ENCODE measurements around the gene PPP1R12B. TPM values are rescaled to one million over a fixed set of nuclear protein-coding genes. Genes with fewer than 3 reads are reported as not detected.

Gene PPP1R12B
- total RNA-seq (10 to 100 TPM; 26.3 to 29.8 TPM), polyA plus RNA-seq (1 to 10 TPM; 4.6 to 7.7 (median 5.8) TPM), total RNA-seq (14.0 to 60.0 (median 41.4) reads per million in 6 experiments)

GRCh38 chr1:202348509-202349205 is at the start of gene PPP1R12B:
PPP1R12B (plus strand) TSS chr1:202348699; CDS start chr1:202348852, 153 bp downstream.
- H3K27ac Mint-ChIP-seq = peak within 1 kb of the TSS; percentile 67 to 96 (median 94)
- H3K4me1 Mint-ChIP-seq = peaks cover 19 to 41% (median 28%) of the 10 kb centered on the region in 4 donors
- ATAC-seq = peak; percentile 97
- POLR2A ChIA-PET = interaction anchor here (0.6 to 1.8 kb wide), 3 partner anchors 12 to 285 kb away, joined by 3 to 9 read pairs (median 4); partner anchors contain the start of gene PTPN7
- peak within 1 kb of the TSS; percentile 83 to 99 (median 94) for H3K4me3 Mint-ChIP-seq
- H3K27me3 Mint-ChIP-seq = no peaks in the 10 kb centered on the region
- no peaks in the 10 kb centered on the region for H3K36me3 Mint-ChIP-seq
- no peaks in the 10 kb centered on the region for H3K9me3 Mint-ChIP-seq
- DNase-seq = peak; percentile 85 to 98 (median 94)

- POLR2A ChIA-PET = no interaction called here
- Mint-ChIP-seq H3K36me3 (no peaks in the 10 kb centered on the region), H3K9me3 (no peaks in the 10 kb centered on the region), H3K27ac (peak overlapping the region in 1 of 10 donors; percentile 2), H3K4me3 (no peak overlapping the region), H3K4me1 (peaks cover 0 to 4% (median under 1%) of the 10 kb centered on the region in 4 donors), H3K27me3 (peaks cover 0 to 3% (median 0%) of the 10 kb centered on the region in 5 donors)
- ATAC-seq (no peak), DNase-seq (no peak)
These were observed 46.3 kb upstream of the PPP1R12B start for GRCh38 chr1:202302166-202302565.

- no peaks in the 10 kb centered on the region for H3K36me3 Mint-ChIP-seq
- no peak for ATAC-seq
- H3K4me3 Mint-ChIP-seq = no peak overlapping the region
- POLR2A ChIA-PET = no interaction called here
- H3K27me3 Mint-ChIP-seq = peaks cover 0 to 1% (median 0%) of the 10 kb centered on the region in 5 donors
- H3K4me1 Mint-ChIP-seq = peaks cover 0 to 4% (median under 1%) of the 10 kb centered on the region in 4 donors
- H3K27ac Mint-ChIP-seq = peak overlapping the region in 2 of 10 donors; percentile 35 to 43
- DNase-seq = peak in 1 of 10 donors; percentile 16
- H3K9me3 Mint-ChIP-seq = no peaks in the 10 kb centered on the region
These were observed 44.1 kb upstream of the PPP1R12B start for GRCh38 chr1:202304375-202304774.

- peaks cover 0 to 2% (median under 1%) of the 10 kb centered on the region in 4 donors for H3K4me1 Mint-ChIP-seq
- no peaks in the 10 kb centered on the region for H3K9me3 Mint-ChIP-seq
- H3K27me3 Mint-ChIP-seq = peaks cover 0 to 1% (median 0%) of the 10 kb centered on the region in 5 donors
- DNase-seq (peak in 1 of 10 donors; percentile 21), ATAC-seq (no peak)
- H3K4me3 Mint-ChIP-seq = no peak overlapping the region
- H3K27ac Mint-ChIP-seq = peak overlapping the region in 1 of 10 donors; percentile 43
- POLR2A ChIA-PET = no interaction called here
- no peaks in the 10 kb centered on the region for H3K36me3 Mint-ChIP-seq
These were observed 43.3 kb upstream of the PPP1R12B start for GRCh38 chr1:202305168-202305567.

- POLR2A ChIA-PET = no interaction called here
- Mint-ChIP-seq H3K4me1 (peaks cover 0 to 4% (median 2%) of the 10 kb centered on the region in 4 donors), H3K27ac (peak overlapping the region in 1 of 10 donors; percentile 65), H3K36me3 (no peaks in the 10 kb centered on the region), H3K27me3 (peaks cover 0 to 6% (median 0%) of the 10 kb centered on the region in 5 donors), H3K4me3 (no peak overlapping the region), H3K9me3 (no peaks in the 10 kb centered on the region)
- DNase-seq (peak in 1 of 10 donors; percentile 40), ATAC-seq (no peak)
These were observed 41.8 kb upstream of the PPP1R12B start for GRCh38 chr1:202306535-202307345.

GRCh38 chr1:202310071-202310725 is 38.3 kb upstream of the PPP1R12B start:
- H3K4me3 Mint-ChIP-seq = no peak overlapping the region
- H3K27ac Mint-ChIP-seq = peak overlapping the region in 5 of 10 donors; percentile 20 to 73 (median 31)
- DNase-seq (peak in 1 of 10 donors; percentile 60), ATAC-seq (no peak)
- no peaks in the 10 kb centered on the region for H3K9me3 Mint-ChIP-seq
- POLR2A ChIA-PET = no interaction called here
- H3K4me1 Mint-ChIP-seq = peaks cover 0 to 5% (median 3%) of the 10 kb centered on the region in 4 donors
- no peaks in the 10 kb centered on the region for H3K36me3 Mint-ChIP-seq
- H3K27me3 Mint-ChIP-seq = peaks cover 0 to 10% (median 0%) of the 10 kb centered on the region in 5 donors

- Mint-ChIP-seq H3K4me3 (no peak overlapping the region), H3K27ac (peak overlapping the region in 1 of 10 donors; percentile 73), H3K36me3 (no peaks in the 10 kb centered on the region), H3K9me3 (no peaks in the 10 kb centered on the region), H3K27me3 (peaks cover 0 to 12% (median 2%) of the 10 kb centered on the region in 5 donors), H3K4me1 (peaks cover 0 to 5% (median 3%) of the 10 kb centered on the region in 4 donors)
- POLR2A ChIA-PET = no interaction called here
- DNase-seq (peak in 1 of 10 donors; percentile 30), ATAC-seq (no peak)
These were observed 37.8 kb upstream of the PPP1R12B start for GRCh38 chr1:202310746-202311145.

- peaks cover 0 to 5% (median 3%) of the 10 kb centered on the region in 4 donors for H3K4me1 Mint-ChIP-seq
- no peak for ATAC-seq
- H3K27me3 Mint-ChIP-seq = peaks cover 0 to 12% (median 2%) of the 10 kb centered on the region in 5 donors
- peak in 1 of 10 donors; percentile 36 for DNase-seq
- no peaks in the 10 kb centered on the region for H3K36me3 Mint-ChIP-seq
- POLR2A ChIA-PET = interaction anchor here (1.0 kb wide), 1 partner anchor 12 kb away, joined by 3 read pairs; no protein-coding TSS in a partner anchor
- H3K27ac Mint-ChIP-seq = no peak overlapping the region
- no peak overlapping the region for H3K4me3 Mint-ChIP-seq
- no peaks in the 10 kb centered on the region for H3K9me3 Mint-ChIP-seq
These were observed 36.4 kb upstream of the PPP1R12B start for GRCh38 chr1:202311875-202312635.

GRCh38 chr1:202315576-202316168 is 32.8 kb upstream of the PPP1R12B start:
- Mint-ChIP-seq H3K9me3 (no peaks in the 10 kb centered on the region), H3K4me1 (peaks cover 0 to 5% (median 3%) of the 10 kb centered on the region in 4 donors), H3K36me3 (no peaks in the 10 kb centered on the region), H3K27me3 (peaks cover 0 to 14% (median 2%) of the 10 kb centered on the region in 5 donors), H3K27ac (peak overlapping the region in 3 of 10 donors; percentile 11 to 60 (median 11)), H3K4me3 (no peak overlapping the region)
- POLR2A ChIA-PET = no interaction called here
- ATAC-seq (peak; percentile 88 to 94), DNase-seq (peak; percentile 52 to 84 (median 72))

GRCh38 chr1:202316186-202316585 is 32.3 kb upstream of the PPP1R12B start:
- H3K36me3 Mint-ChIP-seq = no peaks in the 10 kb centered on the region
- H3K27me3 Mint-ChIP-seq = peaks cover 0 to 10% (median 2%) of the 10 kb centered on the region in 5 donors
- DNase-seq (no peak), ATAC-seq (no peak)
- H3K4me1 Mint-ChIP-seq = peaks cover 0 to 5% (median 3%) of the 10 kb centered on the region in 4 donors
- POLR2A ChIA-PET = interaction anchor here (1.3 kb wide), 1 partner anchor 124 kb away, joined by 4 read pairs; no protein-coding TSS in a partner anchor
- H3K4me3 Mint-ChIP-seq = no peak overlapping the region
- no peaks in the 10 kb centered on the region for H3K9me3 Mint-ChIP-seq
- H3K27ac Mint-ChIP-seq = no peak overlapping the region

Data from naive thymus-derived CD8-positive, alpha-beta T cell (primary cell).